Fibroblast of mammary gland (primary cell): Measurements from ENCODE around the gene ABHD5.

Source experiments
- DNase-seq: peaks from one replicate; pipeline ENCODE4 v3.0.0-alpha.2; 2010; ENCODE audit warnings: low read depth
- H3K4me3 ChIP-seq: 2 replicates; pipeline ENCODE4 v1.5.1; 2011; ENCODE audit warnings: low read depth, mild to moderate bottlenecking, low read length, moderate library complexity; ENCODE audit not compliant: control insufficient read depth
- TF ChIP-seq, protein P1 (sequence below): conservative IDR thresholded peaks from 2 replicates; pipeline ENCODE4 v1.5.1; 2011; ENCODE audit warnings: low read depth, low read length, inconsistent platforms; ENCODE audit not compliant: control insufficient read depth, insufficient read depth

Gene ABHD5

DNA sequence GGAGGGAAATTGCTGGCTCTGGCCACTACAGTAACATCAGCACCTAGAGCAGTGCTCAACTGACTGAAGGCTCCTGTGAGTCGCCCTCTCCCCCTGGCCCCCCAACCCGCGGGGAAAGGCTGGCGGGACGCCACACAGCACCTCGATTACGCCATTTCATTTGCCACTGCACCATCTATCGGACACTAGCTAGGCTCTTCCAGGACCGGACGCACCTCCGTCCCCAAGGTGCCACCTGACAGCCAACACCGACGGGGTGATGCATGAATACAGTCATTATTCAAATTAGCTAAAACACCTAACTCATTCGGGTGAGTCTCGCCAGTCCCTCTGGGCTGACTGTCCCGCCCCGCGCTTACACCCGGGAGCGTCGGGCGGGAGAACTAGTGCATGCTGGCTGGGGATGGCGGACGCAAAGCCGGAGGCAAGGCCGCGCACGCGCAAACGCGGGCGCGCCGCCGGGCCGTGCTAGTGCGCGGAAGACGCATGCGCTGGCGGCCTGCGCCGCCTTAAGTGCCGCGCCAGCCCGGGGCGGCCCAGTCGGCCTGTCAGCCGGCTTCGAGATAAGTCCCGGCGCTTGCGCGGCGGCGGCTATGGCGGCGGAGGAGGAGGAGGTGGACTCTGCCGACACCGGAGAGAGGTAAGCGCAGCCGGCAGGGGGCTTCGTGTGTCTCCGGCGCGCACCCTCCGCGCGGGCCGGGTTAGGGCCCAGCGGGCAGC lies at the start of gene ABHD5:
TSS of gene ABHD5 (plus strand) at position 539 of the 720 bp plus-strand sequence. CDS start at position 594, 55 bp downstream.
- peak; percentile 93 for DNase-seq
- TF ChIP-seq, protein P1, sequence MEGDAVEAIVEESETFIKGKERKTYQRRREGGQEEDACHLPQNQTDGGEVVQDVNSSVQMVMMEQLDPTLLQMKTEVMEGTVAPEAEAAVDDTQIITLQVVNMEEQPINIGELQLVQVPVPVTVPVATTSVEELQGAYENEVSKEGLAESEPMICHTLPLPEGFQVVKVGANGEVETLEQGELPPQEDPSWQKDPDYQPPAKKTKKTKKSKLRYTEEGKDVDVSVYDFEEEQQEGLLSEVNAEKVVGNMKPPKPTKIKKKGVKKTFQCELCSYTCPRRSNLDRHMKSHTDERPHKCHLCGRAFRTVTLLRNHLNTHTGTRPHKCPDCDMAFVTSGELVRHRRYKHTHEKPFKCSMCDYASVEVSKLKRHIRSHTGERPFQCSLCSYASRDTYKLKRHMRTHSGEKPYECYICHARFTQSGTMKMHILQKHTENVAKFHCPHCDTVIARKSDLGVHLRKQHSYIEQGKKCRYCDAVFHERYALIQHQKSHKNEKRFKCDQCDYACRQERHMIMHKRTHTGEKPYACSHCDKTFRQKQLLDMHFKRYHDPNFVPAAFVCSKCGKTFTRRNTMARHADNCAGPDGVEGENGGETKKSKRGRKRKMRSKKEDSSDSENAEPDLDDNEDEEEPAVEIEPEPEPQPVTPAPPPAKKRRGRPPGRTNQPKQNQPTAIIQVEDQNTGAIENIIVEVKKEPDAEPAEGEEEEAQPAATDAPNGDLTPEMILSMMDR, result no peak

DNA sequence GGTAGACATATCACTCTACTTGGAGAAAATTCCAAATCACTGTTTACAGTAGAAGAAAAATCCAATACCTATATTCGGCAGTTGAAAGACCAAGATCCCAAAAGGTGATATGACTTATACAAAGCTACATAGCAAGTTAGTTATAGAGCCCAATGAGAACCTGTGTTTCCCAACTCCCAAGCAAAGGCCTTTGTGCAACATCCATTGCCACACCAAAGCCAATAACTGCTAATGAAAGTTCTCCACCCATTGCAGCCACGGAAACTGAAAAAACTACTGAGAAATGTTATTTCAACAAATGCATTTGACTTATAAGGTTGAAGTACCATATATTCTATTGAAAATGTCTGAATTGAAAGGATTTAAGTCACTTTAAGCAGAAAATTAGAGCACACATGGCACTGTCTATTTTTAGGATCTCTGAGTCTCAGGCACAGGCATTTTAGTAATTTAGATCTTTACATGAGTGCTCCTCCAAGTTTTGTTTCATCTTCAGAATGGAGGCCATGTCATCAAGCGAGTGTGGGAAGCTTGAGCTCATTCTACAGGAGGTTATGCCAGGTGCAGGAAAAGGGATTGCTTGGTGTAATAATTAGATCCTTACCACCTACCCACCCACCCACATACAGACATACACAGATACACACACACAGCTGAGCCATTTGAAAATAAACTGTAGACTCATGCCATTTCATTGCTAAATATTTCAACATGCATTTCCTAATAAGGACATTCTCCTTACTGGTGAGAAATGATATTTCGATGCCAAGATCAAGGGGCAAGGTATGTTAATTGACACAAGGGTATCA lies 49.2 kb upstream of the ABHD5 start:
- peak; percentile 34 for DNase-seq
- no peak overlapping the region for H3K4me3 ChIP-seq
- TF ChIP-seq, protein P1, result no peak

More for the DNA sequence above, at the start of gene ABHD5:
- peak within 1 kb of the TSS; percentile 57 for H3K4me3 ChIP-seq

DNA sequence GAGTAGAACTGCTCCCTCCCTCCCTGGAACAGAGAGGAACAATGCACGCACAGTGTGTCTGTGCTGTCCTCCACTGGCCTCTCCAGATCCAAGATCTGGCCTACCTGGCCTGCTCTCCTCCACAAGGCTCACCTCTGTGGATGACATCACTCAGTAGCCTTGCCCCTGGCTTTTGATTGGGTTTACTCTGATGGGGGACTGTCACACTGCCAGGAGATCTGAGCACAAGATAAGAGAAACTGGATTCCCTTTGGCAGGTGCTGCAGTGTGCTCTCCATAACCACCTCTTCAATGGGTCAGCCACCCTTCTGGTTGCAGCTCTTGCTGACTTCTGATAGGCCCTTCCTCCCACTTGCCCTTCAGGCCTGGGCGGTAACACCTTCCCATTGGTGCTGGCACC lies 46.3 kb upstream of the ABHD5 start:
- TF ChIP-seq, protein P1, result no peak
- no peak for DNase-seq
- no peak overlapping the region for H3K4me3 ChIP-seq

DNA sequence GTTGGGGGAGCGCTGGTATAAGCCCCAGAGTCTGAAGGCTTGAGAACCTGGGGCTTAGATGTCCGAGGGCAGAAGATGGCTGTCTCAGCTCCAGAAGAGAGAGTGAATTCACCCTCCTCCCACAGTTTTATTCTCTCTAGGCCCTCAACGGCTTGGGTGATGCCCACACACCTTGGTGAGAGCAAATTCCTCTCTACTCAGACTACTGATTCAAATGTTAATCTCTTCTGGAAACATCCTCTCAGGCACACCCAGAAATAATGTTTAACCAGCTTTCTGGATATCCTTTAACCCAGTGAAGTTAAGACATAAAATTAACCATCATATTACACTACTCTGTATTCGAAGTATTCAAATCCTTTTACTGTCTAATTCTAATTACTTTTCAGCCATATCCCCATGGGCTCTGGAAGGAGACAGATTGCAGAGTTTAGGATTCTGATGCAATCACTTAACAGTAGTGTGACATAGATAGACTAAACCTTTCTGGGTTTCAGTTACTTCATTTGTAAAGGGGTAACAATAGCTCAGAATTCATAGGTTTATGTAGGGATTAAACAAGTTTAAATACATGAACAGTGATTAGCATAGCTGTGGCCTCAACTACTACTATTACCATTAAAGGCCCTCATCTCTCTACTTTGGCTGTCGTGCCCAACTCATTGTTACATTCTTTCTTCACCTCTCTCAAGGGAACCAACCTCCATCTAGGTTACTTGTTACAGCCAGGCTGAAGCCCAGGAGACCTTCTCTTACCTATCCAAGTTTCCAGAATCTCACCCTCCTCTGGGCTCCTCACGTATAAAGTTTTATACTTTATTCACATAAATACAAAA lies 43.2 kb upstream of the ABHD5 start:
- peak; percentile 11 for DNase-seq

DNA sequence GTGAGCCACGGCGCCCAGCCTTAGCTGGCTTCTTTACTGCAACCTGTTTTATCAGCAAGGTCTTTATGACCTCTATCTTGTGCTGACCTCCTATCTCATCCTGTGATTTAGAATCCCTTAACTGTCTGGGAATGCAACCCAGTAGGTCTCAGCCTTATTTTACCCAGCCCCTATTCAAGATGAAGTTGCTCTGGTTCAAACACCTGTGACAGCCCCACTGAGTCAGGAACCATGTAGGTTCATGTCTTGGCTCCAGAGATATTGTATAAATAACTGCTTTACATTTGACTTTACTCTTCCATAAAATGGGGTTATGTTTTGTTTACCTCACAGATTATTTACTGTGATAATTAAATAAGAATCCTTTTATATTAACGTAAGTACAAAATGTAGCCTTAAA lies 41.8 kb upstream of the ABHD5 start:
- H3K4me3 ChIP-seq, result no peak overlapping the region
- TF ChIP-seq, protein P1, result no peak
- DNase-seq, result no peak

More for the DNA sequence above, 43.2 kb upstream of the ABHD5 start:
- TF ChIP-seq, protein P1, result no peak
- no peak overlapping the region for H3K4me3 ChIP-seq

DNA sequence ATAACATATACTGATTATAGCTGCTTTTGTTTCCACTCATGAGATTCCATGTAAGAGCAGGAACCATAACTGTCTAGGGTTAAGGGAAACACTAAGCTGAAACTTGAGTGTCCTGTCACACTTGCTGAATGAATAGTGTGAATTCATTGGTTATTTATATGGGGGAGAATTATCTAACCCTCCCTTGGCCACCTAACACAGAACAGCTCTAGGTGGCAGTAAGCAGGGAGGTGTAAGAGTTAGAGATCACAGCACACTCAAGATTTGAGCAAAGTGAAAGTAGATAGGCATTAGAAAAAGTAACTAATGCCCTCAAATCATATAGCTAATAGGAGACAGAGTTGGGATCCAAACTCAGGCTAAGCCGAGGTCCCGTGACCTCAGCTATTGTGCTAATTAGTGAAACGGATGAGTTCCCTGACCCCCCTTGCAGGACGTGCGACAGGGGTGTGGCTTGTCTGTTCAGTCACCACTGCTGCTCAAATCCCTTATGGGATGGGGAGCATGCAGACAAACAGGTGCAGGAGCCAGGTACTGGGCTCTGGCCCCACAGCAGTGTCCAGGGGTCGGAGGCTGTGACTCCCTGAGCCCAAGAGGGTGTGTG lies 41.3 kb upstream of the ABHD5 start:
- H3K4me3 ChIP-seq, result no peak overlapping the region
- DNase-seq, result no peak
- TF ChIP-seq, protein P1, result no peak
